K562 (cell line): Measurements from ENCODE around the gene CHD5. TPM values are rescaled to one million over a fixed set of nuclear protein-coding genes. Genes with fewer than 3 reads are reported as not detected.

Experiments used
- ATAC-seq: fragments of 200-7000 bp; cut with Tn5 transposase; 3 replicates; pipeline ENCODE4 v1.9.1; 2020; ENCODE audit warnings: moderate library complexity
- BruUV-seq: library from RNA; stranded (reverse); fragments of 400-500 nt; replicated peaks from 2 replicates; lab custom pipeline; 2021; lab: Mats Ljungman, UMichigan
- CTCF ChIA-PET: fragments of 300-600 bp; formaldehyde crosslinking; extraction: SDS; loops from one replicate; lab custom pipeline; 2021; ENCODE audit warnings: low intra/inter-chr PET ratio; lab: Yijun Ruan, JAX
- POLR2A ChIA-PET: fragments of 300-600, 350-650 bp; sonication (Branson Sonifier 250); formaldehyde crosslinking; extraction: SDS; loops from one replicate; lab custom pipeline; 2021; ENCODE audit warnings: antibody characterized with exemption, inconsistent platforms; lab: Yijun Ruan, JAX
- DNase-seq, 4 experiments: peaks; one replicate each; pipeline versions ENCODE4 v3.0.0 to v3.0.0-alpha.2; 2011 to 2018; ENCODE audit warnings: low spot score in 3 of 4, mixed read lengths in 3 of 4; ENCODE audit errors: extremely low read depth in 1 of 4
- FAIRE-seq: peaks from 2 replicates; lab custom pipeline; 2011; peaks lifted over from hg19 to GRCh38; lab: Jason Lieb, UNC
- H2AFZ ChIP-seq: 2 replicates; pipeline ENCODE4 v1.6.0; 2011; ENCODE audit warnings: low read depth, low read length, control low read depth, inconsistent platforms
- H3K27ac ChIP-seq: fragments of 200-600 bp; 3 replicates; pipeline ENCODE4 v1.8.0; 2011; ENCODE audit warnings: low read depth, mild to moderate bottlenecking, control low read depth, inconsistent platforms, low read length, moderate library complexity, mixed read lengths; ENCODE audit errors: extremely low read depth
- H3K27me3 ChIP-seq, 2 experiments: fragments of 300-600 bp in 1 of 2; 2 replicates in 1 of 2; 3 replicates in 1 of 2; pipeline versions ENCODE4 v1.6.0 to v1.8.0; 2011; ENCODE audit warnings: inconsistent platforms in 2 of 2, low read length in 2 of 2, mild to moderate bottlenecking in 1 of 2, mixed read lengths in 1 of 2, moderate library complexity in 1 of 2; ENCODE audit not compliant: control insufficient read depth in 2 of 2, insufficient read depth in 2 of 2
- H3K36me3 ChIP-seq: fragments of 300-600 bp; 3 replicates; pipeline ENCODE4 v1.8.0; 2011; ENCODE audit warnings: mild to moderate bottlenecking, low read length, inconsistent platforms; ENCODE audit not compliant: control insufficient read depth, insufficient read depth
- H3K4me1 ChIP-seq, 2 experiments: fragments of 200-600 bp in 1 of 2; replicated peaks in 1 of 2; 2 replicates in 1 of 2; 3 replicates in 1 of 2; pipeline versions ENCODE4 v1.5.1 to v1.8.0; 2011; ENCODE audit warnings: inconsistent platforms in 2 of 2, low read length in 2 of 2, mild to moderate bottlenecking in 1 of 2, mixed read lengths in 1 of 2, moderate library complexity in 1 of 2; ENCODE audit not compliant: control insufficient read depth in 2 of 2, insufficient read depth in 2 of 2
- H3K4me2 ChIP-seq: 2 replicates; pipeline ENCODE4 v1.6.1; 2011; ENCODE audit warnings: low read length, control low read depth, inconsistent platforms, mixed read lengths; ENCODE audit not compliant: insufficient read depth
- H3K4me3 ChIP-seq: fragments of 200-600 bp; sonication (generic), shearing (Covaris generic); 2 replicates; pipeline ENCODE4 v1.5.1; 2016; ENCODE audit warnings: control low read depth, inconsistent platforms
- H3K79me2 ChIP-seq: fragments of 200-600 bp; 3 replicates; pipeline ENCODE4 v1.8.0; 2011; ENCODE audit warnings: low read length, inconsistent platforms; ENCODE audit not compliant: control insufficient read depth, insufficient read depth
- H3K9ac ChIP-seq, 2 experiments: 2 replicates each; pipeline versions ENCODE4 v1.6.0 to v1.6.1; 2011; ENCODE audit warnings: low read depth in 2 of 2, low read length in 2 of 2, control low read depth in 1 of 2, inconsistent platforms in 1 of 2, mild to moderate bottlenecking in 1 of 2, mixed read lengths in 1 of 2; ENCODE audit not compliant: insufficient read depth in 1 of 2
- H3K9me1 ChIP-seq: one replicate; pipeline ENCODE4 v1.6.0; 2011; ENCODE audit warnings: inconsistent platforms, mild to moderate bottlenecking, low read length, moderate library complexity; ENCODE audit not compliant: control insufficient read depth, insufficient read depth
- H3K9me3 ChIP-seq: replicated peaks from 2 replicates; pipeline ENCODE4 v1.5.1; 2011; ENCODE audit warnings: low read depth, low read length, inconsistent platforms; ENCODE audit not compliant: control insufficient read depth, insufficient read depth
- H4K20me1 ChIP-seq: replicated peaks from 2 replicates; pipeline ENCODE4 v1.6.1; 2011; ENCODE audit warnings: low read length, inconsistent platforms, mixed read lengths; ENCODE audit not compliant: control insufficient read depth, insufficient read depth
- CEBPZ ChIP-seq: fragments of 150-350 bp; IDR thresholded peaks from 2 replicates; pipeline ENCODE4 v1.6.1; 2014; ENCODE audit warnings: low read depth, mild to moderate bottlenecking, low read length, borderline replicate concordance
- CREB5 ChIP-seq: fragments of 250-450 bp; sonication (Bioruptor Pico); IDR thresholded peaks from 2 replicates; pipeline ENCODE4 v1.5.0; 2020; ENCODE audit warnings: mild to moderate bottlenecking
- FOXP1 ChIP-seq: sonication (generic); formaldehyde crosslinking; IDR thresholded peaks from 2 replicates; pipeline ENCODE4 v1.8.0; 2022; ENCODE audit warnings: mild to moderate bottlenecking, missing genetic modification reagents
- HMGN3 ChIP-seq: IDR thresholded peaks from 2 replicates; pipeline ENCODE4 v1.6.1; 2011; ENCODE audit warnings: borderline replicate concordance, low read depth, mild to moderate bottlenecking, mixed read lengths, low read length; ENCODE audit not compliant: insufficient read length; ENCODE audit errors: extremely low read depth
- HSF4 ChIP-seq: fragments of 250-450 bp; sonication (Bioruptor Pico); IDR thresholded peaks from 2 replicates; pipeline ENCODE4 v2.1.2; 2022; ENCODE audit warnings: mild to moderate bottlenecking, moderate library complexity, borderline replicate concordance
- MBD2 ChIP-seq: sonication (generic); IDR thresholded peaks from 2 replicates; pipeline ENCODE4 v1.6.1; 2016; ENCODE audit warnings: low read depth, borderline replicate concordance
- ZBTB11 ChIP-seq, 3 experiments: fragments of 200-800 bp in 1 of 3; fragments of 250-450 bp in 1 of 3; fragments of 450-650 bp in 1 of 3; sonication (Bioruptor Pico) in 1 of 3; sonication (Bioruptor generic) in 1 of 3; formaldehyde crosslinking in 1 of 3; IDR thresholded peaks; 2 replicates each; pipeline versions ENCODE4 v1.6.1 to v1.8.0; 2016 to 2022; ENCODE audit warnings: mild to moderate bottlenecking in 2 of 3, missing genetic modification characterization in 2 of 3, missing compliant biosample characterization in 1 of 3, moderate library complexity in 1 of 3
- ZBTB7A ChIP-seq: IDR thresholded peaks from 2 replicates; pipeline ENCODE4 v1.6.1; 2011; ENCODE audit warnings: low read depth, mild to moderate bottlenecking, low read length, moderate library complexity, borderline replicate concordance; ENCODE audit not compliant: control insufficient read depth
- ZNF184 ChIP-seq: sonication (generic); formaldehyde crosslinking; IDR thresholded peaks from 2 replicates; pipeline ENCODE4 v1.5.0; 2020; ENCODE audit warnings: missing genetic modification reagents
- WGBS: fragments of 100-300 bp; shearing (Covaris generic); methylation state at CpG from one replicate; pipeline ENCODE4 v1.1.6; 2016; ENCODE audit warnings: low coverage, mixed read lengths; ENCODE audit not compliant: insufficient coverage; ENCODE audit errors: missing lambda C conversion rate; 5-methylcytosine and 5-hydroxymethylcytosine counted together
- in situ Hi-C: fragments of 300-500 bp; cut with MboI; formaldehyde crosslinking; loops from 4 replicates; pipeline ENCODE4 v1.15.0; 2018; ENCODE audit warnings: inconsistent platforms, mixed read lengths
- intact Hi-C: fragments of 100-400 bp; cut with micrococcal nuclease; formaldehyde crosslinking; loops from 2 replicates; pipeline ENCODE4 v1.14.2; 2022
- polyA plus RNA-seq, 8 experiments: library from polyadenylated mRNA; depleted of rRNA in 4 of 8; stranded (reverse) in 5 of 8; unstranded in 3 of 8; fragments of >200 nt; fragmentation: Nextera tagmentation in 2 of 8; fragmentation: Illumina TruSeq in 1 of 8; extraction: Ambion mirVana in 2 of 8; extraction: Trizol in 1 of 8; gene quantifications; 2 replicates each; pipeline versions ENCODE4 v1.2.1 to v1.2.3, GENCODE V29; 2011 to 2014; ENCODE audit warnings: inconsistent platforms in 1 of 8, missing spikeins in 1 of 8
- total RNA-seq, 7 experiments: library from RNA; depleted of rRNA in 6 of 7; stranded (reverse); fragments of >200 nt in 6 of 7; fragmentation: Illumina TruSeq in 2 of 7; extraction: Trizol in 2 of 7; gene quantifications; 2 replicates each; pipeline versions ENCODE4 v1.2.1 to v1.2.3, GENCODE V29; 2011 to 2021; ENCODE audit warnings: low replicate concordance in 1 of 7

The CHD5 gene
- total and polyA plus RNA-seq, 9 of the 15 experiments (the other 6 are each of a cell fraction or from before 2014, with no cell fraction given): 0.03 to 0.52 (median 0.11) TPM; not detected in 2

GRCh38 chr1:6087377-6087772 is 92.7 kb downstream of the CHD5 start (continued):
- TF ChIP-seq ZNF184: no peak
- no peak for TF ChIP-seq CEBPZ
- no peak for TF ChIP-seq MBD2
- no peak for TF ChIP-seq HSF4 (CRISPR knock-in tag)
- no peak for TF ChIP-seq FOXP1 (CRISPR knock-in tag)

GRCh38 chr1:6086762-6087376 is 93.3 kb downstream of the CHD5 start:
- peaks cover 70 to 86% of the 10 kb centered on the region in 2 experiments for H3K27me3 ChIP-seq
- no peak overlapping the region for H2AFZ ChIP-seq
- in situ Hi-C loops: no loop called here
- no peaks in the 10 kb centered on the region for H3K9me3 ChIP-seq
- intact Hi-C loops: no loop called here
- CTCF ChIA-PET: no interaction called here
- H4K20me1 ChIP-seq: peaks cover 47% of the 10 kb centered on the region
- H3K4me3 ChIP-seq: no peak overlapping the region
- 3% methylated on average over 12 of the region's 15 CpGs for WGBS
- no peak overlapping the region for H3K9ac ChIP-seq
- H3K4me1 ChIP-seq: peaks cover 0 to 24% of the 10 kb centered on the region in 2 experiments; a peak in 1 of 5 replicates
- POLR2A ChIA-PET: interaction anchor here (0.6 to 2.0 kb wide), 5 partner anchors 10 to 17 kb away, joined by 3 to 5 read pairs (median 4); no protein-coding TSS in a partner anchor
- no peaks in the 10 kb centered on the region for H3K79me2 ChIP-seq
- no TSS peak for BruUV-seq
- FAIRE-seq (no peak), DNase-seq (no peak), ATAC-seq (no peak)
- H3K36me3 ChIP-seq: no peaks in the 10 kb centered on the region
- no peaks in the 10 kb centered on the region for H3K9me1 ChIP-seq
- no peak overlapping the region for H3K4me2 ChIP-seq
- no peak overlapping the region for H3K27ac ChIP-seq
- TF ChIP-seq ZBTB7A (0 out of 2 replicates have a peak, but pooled peaks have one; percentile 18), ZBTB11 (CRISPR knock-in tag; IDR thresholded peaks at IDR 0.05) (no peak), HMGN3 (no peak), CREB5 (CRISPR knock-in tag) (no peak)
